Neural cell (in vitro differentiated cells): ENCODE measurements around the gene LSAMP. TPM values are rescaled to one million over a fixed set of nuclear protein-coding genes. Genes with fewer than 3 reads are reported as not detected.

Experiments used
- H2AFZ ChIP-seq: fragments of 200-600, 300-800 bp; sonication (generic), shearing (Covaris generic); 2 replicates; pipeline ENCODE4 v1.6.0; 2014; ENCODE audit warnings: low read depth, mild to moderate bottlenecking, antibody characterized with exemption, low read length, moderate library complexity
- H3F3A ChIP-seq: fragments of 200-600 bp; shearing (Covaris generic); 2 replicates; pipeline ENCODE4 v1.6.1; 2016; ENCODE audit warnings: mild to moderate bottlenecking, moderate library complexity, mixed read lengths, antibody characterized with exemption, low read length; ENCODE audit not compliant: insufficient read depth, poor library complexity, severe bottlenecking
- H3K27ac ChIP-seq: fragments of 200-600, 300-800 bp; sonication (generic), shearing (Covaris generic); 2 replicates; pipeline ENCODE4 v1.5.1; 2014; ENCODE audit warnings: mild to moderate bottlenecking, low read length, moderate library complexity
- H3K27me3 ChIP-seq: fragments of 300-800, 200-600 bp; sonication (generic), shearing (Covaris generic); 2 replicates; pipeline ENCODE4 v1.6.0; 2014; ENCODE audit warnings: mild to moderate bottlenecking, low read depth, low read length, moderate library complexity; ENCODE audit not compliant: insufficient read depth
- H3K36me3 ChIP-seq: fragments of 300-800, 200-600 bp; sonication (generic), shearing (Covaris generic); 2 replicates; pipeline ENCODE4 v1.5.1; 2014; ENCODE audit warnings: mild to moderate bottlenecking, antibody characterized with exemption, low read length, moderate library complexity; ENCODE audit not compliant: insufficient read depth
- H3K4me2 ChIP-seq: fragments of 300-800, 200-600 bp; sonication (generic), shearing (Covaris generic); 2 replicates; pipeline ENCODE4 v1.6.0; 2014; ENCODE audit warnings: mild to moderate bottlenecking, low read length
- H3K4me3 ChIP-seq: fragments of 300-800, 200-600 bp; sonication (generic), shearing (Covaris generic); 2 replicates; pipeline ENCODE4 v1.5.1; 2014; ENCODE audit warnings: mild to moderate bottlenecking, low read length, moderate library complexity
- H3K79me2 ChIP-seq: fragments of 200-600 bp; shearing (Covaris generic); replicated peaks from 2 replicates; pipeline ENCODE4 v1.6.0; 2014; ENCODE audit warnings: mild to moderate bottlenecking, low read length, moderate library complexity; ENCODE audit not compliant: insufficient read depth
- H3K9ac ChIP-seq: fragments of 300-800, 200-600 bp; sonication (generic), shearing (Covaris generic); 2 replicates; pipeline ENCODE4 v1.6.1; 2016; ENCODE audit warnings: mild to moderate bottlenecking, low read length, mixed read lengths
- H3K9me2 ChIP-seq: fragments of 200-600 bp; shearing (Covaris generic); 2 replicates; pipeline ENCODE4 v1.6.1; 2016; ENCODE audit warnings: mild to moderate bottlenecking, low read length, mixed read lengths; ENCODE audit not compliant: insufficient read depth
- H3K9me3 ChIP-seq: fragments of 200-600, 300-800 bp; sonication (generic), shearing (Covaris generic); 2 replicates; pipeline ENCODE4 v1.6.1; 2016; ENCODE audit warnings: mild to moderate bottlenecking, mixed run types, low read length, moderate library complexity, mixed read lengths
- H4K20me1 ChIP-seq: fragments of 200-600 bp; shearing (Covaris generic); 2 replicates; pipeline ENCODE4 v1.6.1; 2016; ENCODE audit warnings: mild to moderate bottlenecking, mixed run types; ENCODE audit not compliant: insufficient read depth
- EP300 ChIP-seq: fragments of 450-650 bp; conservative IDR thresholded peaks from 2 replicates; pipeline ENCODE4 v1.6.1; 2014; ENCODE audit warnings: antibody characterized with exemption, mild to moderate bottlenecking, moderate library complexity; ENCODE audit not compliant: poor library complexity, severe bottlenecking
- EZH2 ChIP-seq: fragments of 200-600, 300-800 bp; shearing (Covaris generic), sonication (generic); IDR thresholded peaks from 2 replicates; pipeline ENCODE4 v1.6.1; 2014; ENCODE audit warnings: antibody characterized with exemption, low read length, borderline replicate concordance, mild to moderate bottlenecking; ENCODE audit not compliant: insufficient read depth, poor library complexity, severe bottlenecking
- MXI1 ChIP-seq: fragments of 450-650 bp; conservative IDR thresholded peaks from 2 replicates; pipeline ENCODE4 v1.6.1; 2014; ENCODE audit warnings: antibody characterized with exemption, mild to moderate bottlenecking; ENCODE audit not compliant: poor library complexity, severe bottlenecking
- POLR2AphosphoS5 ChIP-seq: IDR thresholded peaks from 2 replicates; pipeline ENCODE4 v1.6.1; 2012
- RAD21 ChIP-seq: fragments of 450-650 bp; conservative IDR thresholded peaks from 2 replicates; pipeline ENCODE4 v1.6.1; 2014; ENCODE audit warnings: antibody characterized with exemption, mild to moderate bottlenecking, moderate library complexity
- REST ChIP-seq: IDR thresholded peaks from 2 replicates; pipeline ENCODE4 v1.6.1; 2012; ENCODE audit warnings: borderline replicate concordance
- SMC3 ChIP-seq: fragments of 450-650 bp; conservative IDR thresholded peaks from 2 replicates; pipeline ENCODE4 v1.6.1; 2014; ENCODE audit warnings: antibody characterized with exemption, mild to moderate bottlenecking, moderate library complexity; ENCODE audit not compliant: poor library complexity
- TAF1 ChIP-seq: IDR thresholded peaks from 2 replicates; pipeline ENCODE4 v1.6.1; 2012; ENCODE audit warnings: low read depth
- polyA plus RNA-seq: library from polyadenylated mRNA; depleted of rRNA; stranded (reverse); fragments of >200 nt; gene quantifications from 2 replicates; pipeline ENCODE4 v1.2.3, GENCODE V29; 2014
- TF ChIP-seq, protein P1 (sequence below): fragments of 450-650 bp; IDR thresholded peaks from 2 replicates; pipeline ENCODE4 v1.5.1; 2014; ENCODE audit warnings: antibody characterized with exemption, mild to moderate bottlenecking, moderate library complexity; ENCODE audit not compliant: poor library complexity, severe bottlenecking

LSAMP gene
- polyA plus RNA-seq, 1 donor from 2014 or later, result 93.6 TPM

DNA sequence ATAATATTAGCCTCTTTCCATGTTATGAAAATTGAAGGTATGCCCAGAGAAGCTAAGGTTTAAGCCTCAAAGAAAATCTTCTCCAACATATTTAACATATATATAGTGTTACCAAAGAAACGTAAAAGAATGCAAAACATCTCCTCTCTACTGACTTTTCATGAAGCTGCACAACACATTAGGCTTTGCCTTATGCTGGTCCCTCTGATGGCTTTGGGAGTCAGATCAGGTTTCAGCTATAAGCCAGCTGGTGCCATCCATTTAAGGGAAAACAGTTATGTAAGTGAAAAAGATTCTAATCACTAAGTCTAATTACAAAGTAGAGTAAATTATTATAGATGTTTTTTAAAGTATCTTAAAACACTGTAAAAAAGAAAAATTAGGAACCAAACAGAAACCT, 410.5 kb downstream of the LSAMP start:
- no peaks in the 10 kb centered on the region for H3K27me3 ChIP-seq
- no peak overlapping the region for H3K4me3 ChIP-seq
- H3K4me2 ChIP-seq, result no peak overlapping the region
- no peak overlapping the region for H2AFZ ChIP-seq
- TF ChIP-seq POLR2AphosphoS5 (no peak), EZH2 (no peak), EP300 (no peak), TAF1 (no peak), MXI1 (no peak), REST (no peak)
- TF ChIP-seq, protein P1, sequence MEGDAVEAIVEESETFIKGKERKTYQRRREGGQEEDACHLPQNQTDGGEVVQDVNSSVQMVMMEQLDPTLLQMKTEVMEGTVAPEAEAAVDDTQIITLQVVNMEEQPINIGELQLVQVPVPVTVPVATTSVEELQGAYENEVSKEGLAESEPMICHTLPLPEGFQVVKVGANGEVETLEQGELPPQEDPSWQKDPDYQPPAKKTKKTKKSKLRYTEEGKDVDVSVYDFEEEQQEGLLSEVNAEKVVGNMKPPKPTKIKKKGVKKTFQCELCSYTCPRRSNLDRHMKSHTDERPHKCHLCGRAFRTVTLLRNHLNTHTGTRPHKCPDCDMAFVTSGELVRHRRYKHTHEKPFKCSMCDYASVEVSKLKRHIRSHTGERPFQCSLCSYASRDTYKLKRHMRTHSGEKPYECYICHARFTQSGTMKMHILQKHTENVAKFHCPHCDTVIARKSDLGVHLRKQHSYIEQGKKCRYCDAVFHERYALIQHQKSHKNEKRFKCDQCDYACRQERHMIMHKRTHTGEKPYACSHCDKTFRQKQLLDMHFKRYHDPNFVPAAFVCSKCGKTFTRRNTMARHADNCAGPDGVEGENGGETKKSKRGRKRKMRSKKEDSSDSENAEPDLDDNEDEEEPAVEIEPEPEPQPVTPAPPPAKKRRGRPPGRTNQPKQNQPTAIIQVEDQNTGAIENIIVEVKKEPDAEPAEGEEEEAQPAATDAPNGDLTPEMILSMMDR, result no peak
- H3K9me3 ChIP-seq, result no peaks in the 10 kb centered on the region
- no peaks in the 10 kb centered on the region for H3K36me3 ChIP-seq
- no peaks in the 10 kb centered on the region for H4K20me1 ChIP-seq
- H3K9ac ChIP-seq, result no peak overlapping the region
- H3F3A ChIP-seq, result no peaks in the 10 kb centered on the region
- H3K9me2 ChIP-seq, result no peaks in the 10 kb centered on the region
- no peaks in the 10 kb centered on the region for H3K79me2 ChIP-seq
- H3K27ac ChIP-seq, result no peak overlapping the region

- H3K9me3 ChIP-seq, result no peaks in the 10 kb centered on the region
- H3F3A ChIP-seq, result no peaks in the 10 kb centered on the region
- H3K27me3 ChIP-seq, result no peaks in the 10 kb centered on the region
- H2AFZ ChIP-seq, result no peak overlapping the region
- no peaks in the 10 kb centered on the region for H3K79me2 ChIP-seq
- H3K36me3 ChIP-seq, result no peaks in the 10 kb centered on the region
- H3K4me2 ChIP-seq, result no peak overlapping the region
- no peak overlapping the region for H3K9ac ChIP-seq
- no peaks in the 10 kb centered on the region for H3K9me2 ChIP-seq
- no peak overlapping the region for H3K27ac ChIP-seq
- no peak overlapping the region for H3K4me3 ChIP-seq
- H4K20me1 ChIP-seq, result no peaks in the 10 kb centered on the region
- TF ChIP-seq POLR2AphosphoS5 (no peak), SMC3 (no peak), TAF1 (no peak), EZH2 (no peak), RAD21 (no peak), MXI1 (no peak), REST (no peak), EP300 (no peak)
- TF ChIP-seq, protein P1, result no peak
Measured at GRCh38 chr3:116034086-116034485, 411.2 kb downstream of the LSAMP start.
